ENCODE measurements around the gene TXNIP.
A peak's percentile ranks its signal among the peaks of the same experiment; 100 is the strongest.

TXNIP gene

GRCh38 chr1:145977016-145977415, 19.4 kb downstream of the TXNIP start:
- H3K27ac ChIP-seq = peak overlapping the region; percentile 90; the same call in 1 of the 2 replicates
- TF ChIP-seq, protein P1, sequence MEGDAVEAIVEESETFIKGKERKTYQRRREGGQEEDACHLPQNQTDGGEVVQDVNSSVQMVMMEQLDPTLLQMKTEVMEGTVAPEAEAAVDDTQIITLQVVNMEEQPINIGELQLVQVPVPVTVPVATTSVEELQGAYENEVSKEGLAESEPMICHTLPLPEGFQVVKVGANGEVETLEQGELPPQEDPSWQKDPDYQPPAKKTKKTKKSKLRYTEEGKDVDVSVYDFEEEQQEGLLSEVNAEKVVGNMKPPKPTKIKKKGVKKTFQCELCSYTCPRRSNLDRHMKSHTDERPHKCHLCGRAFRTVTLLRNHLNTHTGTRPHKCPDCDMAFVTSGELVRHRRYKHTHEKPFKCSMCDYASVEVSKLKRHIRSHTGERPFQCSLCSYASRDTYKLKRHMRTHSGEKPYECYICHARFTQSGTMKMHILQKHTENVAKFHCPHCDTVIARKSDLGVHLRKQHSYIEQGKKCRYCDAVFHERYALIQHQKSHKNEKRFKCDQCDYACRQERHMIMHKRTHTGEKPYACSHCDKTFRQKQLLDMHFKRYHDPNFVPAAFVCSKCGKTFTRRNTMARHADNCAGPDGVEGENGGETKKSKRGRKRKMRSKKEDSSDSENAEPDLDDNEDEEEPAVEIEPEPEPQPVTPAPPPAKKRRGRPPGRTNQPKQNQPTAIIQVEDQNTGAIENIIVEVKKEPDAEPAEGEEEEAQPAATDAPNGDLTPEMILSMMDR (IDR thresholded peaks at IDR 0.05) = no peak
- TF ChIP-seq ZFX (IDR thresholded peaks at IDR 0.05; ENCODE audit: borderline replicate concordance) = no peak

DNA sequence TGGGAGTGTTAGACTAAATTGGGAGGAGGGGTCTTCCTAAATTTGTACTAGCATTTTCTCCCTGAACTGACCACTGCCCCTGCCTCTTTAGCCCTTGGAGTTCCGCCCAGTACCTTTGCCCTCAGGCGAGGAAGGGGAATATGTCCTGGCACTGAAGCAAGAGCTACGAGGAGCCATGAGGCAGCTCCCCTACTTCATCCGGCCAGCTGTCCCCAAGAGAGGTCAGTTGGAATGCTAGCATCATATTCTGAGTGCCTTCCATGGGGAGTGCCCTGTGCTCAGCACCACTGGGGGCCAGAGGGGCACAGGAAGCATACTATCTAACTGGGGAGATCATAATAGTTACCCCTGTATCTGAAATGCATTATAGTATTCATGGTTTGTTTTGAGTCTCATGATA, 21.2 kb downstream of the TXNIP start:
- H3K27ac ChIP-seq = no peak overlapping the region
- no peak for TF ChIP-seq ZFX (IDR thresholded peaks at IDR 0.05; ENCODE audit: borderline replicate concordance)
- TF ChIP-seq, protein P1 (IDR thresholded peaks at IDR 0.05) = no peak

GRCh38 chr1:145974721-145975120, 21.7 kb downstream of the TXNIP start:
- H3K27ac ChIP-seq = no peak overlapping the region

GRCh38 chr1:145972580-145972979, 23.8 kb downstream of the TXNIP start:
- H3K27ac ChIP-seq = no peak overlapping the region
- TF ChIP-seq, protein P1 (IDR thresholded peaks at IDR 0.05) = no peak
- TF ChIP-seq ZFX (IDR thresholded peaks at IDR 0.05; ENCODE audit: borderline replicate concordance) = no peak

More at GRCh38 chr1:145974721-145975120, 21.7 kb downstream of the TXNIP start:
- no peak for TF ChIP-seq ZFX (IDR thresholded peaks at IDR 0.05; ENCODE audit: borderline replicate concordance)
- TF ChIP-seq, protein P1 (IDR thresholded peaks at IDR 0.05) = no peak

- no peak overlapping the region for H3K27ac ChIP-seq
- no peak for TF ChIP-seq ZFX (IDR thresholded peaks at IDR 0.05; ENCODE audit: borderline replicate concordance)
- TF ChIP-seq, protein P1 (IDR thresholded peaks at IDR 0.05) = no peak
Measured at GRCh38 chr1:145967288-145967687, 29.1 kb downstream of the TXNIP start.

DNA sequence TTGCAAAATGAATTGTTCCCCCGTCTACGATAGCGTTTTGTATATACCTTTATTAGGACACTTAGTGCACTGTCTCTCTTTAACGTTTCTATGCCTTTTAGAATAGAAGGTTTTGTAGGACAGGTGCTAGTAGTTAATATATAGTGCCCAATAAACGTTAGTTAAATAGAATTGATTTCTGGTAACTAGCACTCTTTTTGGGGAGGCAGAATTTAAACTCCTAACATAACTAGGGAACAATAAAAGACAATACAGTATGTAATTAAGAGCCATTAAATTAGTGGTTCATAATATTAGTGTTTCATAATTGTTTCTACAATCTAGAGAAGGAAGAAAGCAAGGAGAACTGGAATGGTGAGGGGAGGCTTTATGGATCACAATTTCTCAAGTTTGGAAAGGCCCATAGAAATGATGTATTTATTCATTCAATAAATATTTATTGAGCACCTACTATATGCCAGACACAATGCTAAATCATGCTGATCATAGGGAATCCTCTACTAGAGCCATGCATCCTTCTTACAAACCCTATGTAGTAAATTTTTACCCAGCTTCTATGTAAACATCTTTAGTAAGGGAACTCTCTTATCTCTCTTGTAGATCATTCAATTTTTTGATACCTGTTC, 31.1 kb downstream of the TXNIP start:
- peak overlapping the region; percentile 94 for H3K27ac ChIP-seq
- no peak for TF ChIP-seq ZFX (IDR thresholded peaks at IDR 0.05; ENCODE audit: borderline replicate concordance)
- TF ChIP-seq, protein P1 (IDR thresholded peaks at IDR 0.05) = no peak

DNA sequence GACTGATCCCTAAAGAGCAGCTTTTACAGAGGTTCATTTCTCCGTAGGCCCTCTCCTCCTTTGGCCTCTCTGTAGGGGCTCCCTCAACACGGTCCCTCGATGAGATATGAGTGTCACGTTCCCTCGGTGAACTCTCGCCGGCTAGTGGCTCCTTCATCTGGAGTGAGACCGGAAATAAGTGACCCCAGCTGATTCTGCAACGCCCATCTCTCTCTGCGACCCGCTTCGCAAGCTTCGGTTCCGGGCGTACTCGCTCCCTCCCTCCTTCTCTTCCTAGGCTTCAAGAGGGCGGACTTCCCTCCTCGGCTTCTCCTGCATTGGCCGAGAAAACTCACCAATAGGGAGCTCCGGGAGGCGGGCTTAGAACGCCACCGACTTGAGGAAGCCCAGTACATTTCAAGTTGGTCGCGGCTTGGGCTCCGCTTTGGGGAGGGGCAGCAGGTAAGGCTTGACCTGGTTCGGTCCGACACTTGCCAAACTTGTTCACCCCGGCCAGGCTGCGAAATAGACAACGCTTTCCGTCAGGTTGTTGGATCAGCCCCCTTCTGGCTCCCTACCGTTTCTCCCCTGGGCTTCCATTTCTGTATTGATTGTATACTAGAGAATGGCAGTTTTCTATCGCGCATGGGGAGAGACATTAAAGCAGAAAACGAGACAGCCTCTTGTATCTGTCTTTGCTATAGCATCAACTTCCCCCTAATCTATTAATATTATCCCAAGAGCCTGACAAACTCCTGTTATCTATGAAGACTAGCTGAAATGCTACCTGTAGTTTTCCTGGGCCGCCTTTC, 31.9 kb downstream of the TXNIP start, which contains the start of the genes ANKRD34A and POLR3GL:
Gene ANKRD34A, minus strand, starts transcription at position 248 of the 791 bp plus-strand sequence. CDS start 2,816 bp downstream, outside the sequence.
Gene POLR3GL, plus strand, starts transcription at position 363 of the 791 bp plus-strand sequence. CDS start 10,176 bp downstream, outside the sequence.
- no peak for TF ChIP-seq ZFX (IDR thresholded peaks at IDR 0.05; ENCODE audit: borderline replicate concordance)
- TF ChIP-seq, protein P1 (IDR thresholded peaks at IDR 0.05) = peak; percentile 11; the same call in 1 of the 2 replicates
- H3K27ac ChIP-seq = peak within 1 kb of the TSS; percentile 94

Data from 22Rv1 (cell line).